Psoas muscle (tissue), 8 donors: ENCODE results near the gene SV2B. TPM values are rescaled to one million over a fixed set of nuclear protein-coding genes. Genes with fewer than 3 reads are reported as not detected.

Source experiments
- ATAC-seq, 4 donors: fragments of 200-7000 bp; cut with Tn5 transposase; one replicate each; pipeline ENCODE4 v1.9.1; 2020; ENCODE audit warnings: moderate library complexity in 3 of 4, mild to moderate bottlenecking in 2 of 4
- DNase-seq, 2 donors: peaks; one replicate each; pipeline ENCODE4 v3.0.0-alpha.2; 2020
- H3K27ac ChIP-seq: fragments of 200-600 bp; one replicate; pipeline ENCODE4 v1.8.0; 2022
- H3K27me3 ChIP-seq, 3 donors: fragments of 200-600 bp in 1 of 3; one replicate each; pipeline versions ENCODE4 v1.6.1 to v1.8.0; 2013 to 2022; ENCODE audit warnings: low read length in 2 of 3, mild to moderate bottlenecking in 2 of 3, moderate library complexity in 1 of 3; ENCODE audit not compliant: insufficient read depth in 3 of 3
- H3K36me3 ChIP-seq, 2 donors: fragments of 200-600 bp in 1 of 2; one replicate each; pipeline versions ENCODE4 v1.6.1 to v1.8.0; 2013 to 2022; ENCODE audit warnings: low read depth in 1 of 2, mild to moderate bottlenecking in 1 of 2, moderate library complexity in 1 of 2; ENCODE audit not compliant: insufficient read depth in 1 of 2
- H3K4me1 ChIP-seq: fragments of 200-600 bp; one replicate; pipeline ENCODE4 v1.8.0; 2022
- H3K4me3 ChIP-seq: fragments of 200-600 bp; one replicate; pipeline ENCODE4 v1.8.0; 2022; ENCODE audit warnings: mild to moderate bottlenecking
- H3K9me3 ChIP-seq: fragments of 200-600 bp; one replicate; pipeline ENCODE4 v1.8.0; 2022
- CTCF ChIP-seq: fragments of 200-600 bp; IDR thresholded peaks from one replicate; pipeline ENCODE4 v1.8.0; 2022; ENCODE audit warnings: antibody characterized with exemption
- WGBS, 3 donors: extraction: QIAGEN DNeasy Blood & Tissue Kit; methylation state at CpG; one replicate each; pipeline versions ENCODE4 v1.1.6 to v1.1.7; 2013; 5-methylcytosine and 5-hydroxymethylcytosine counted together
- intact Hi-C, 2 donors: fragments of 100-400 bp; cut with DNase I; formaldehyde crosslinking; loops; one replicate each; pipeline versions ENCODE4 v1.11.0 to v1.14.2; 2022
- polyA plus RNA-seq, 3 donors: library from polyadenylated mRNA; stranded (reverse); fragments of 200-250 nt; gene quantifications; one replicate each; pipeline ENCODE4 v1.2.3, GENCODE V29; 2013
- total RNA-seq, 4 donors: library from RNA; stranded (reverse); fragmentation: NEBNext Ultra II Directional in 2 of 4; extraction: Animal tissue kit (Norgen Biotek cat#: 25700) in 2 of 4; gene quantifications; one replicate each; pipeline versions ENCODE4 v1.2.1 to v1.2.4, GENCODE V29; 2021 to 2023
- donor health status: healthy with polysubstance abuse.
- donor health status: DM: no; HTN: no; CAD: no; lungs with moderate emphysema.
- donor health status: Bipolar disorder and iron deficiency.
- donor health status: healthy.
- donor health status: DM: yes; HTN: yes; CAD: no.
- donor health status: DM: no; HTN: no; CAD: no.
- donor health status: DM: no; HTN: no; CAD: no.
- donor health status: DM: yes; HTN: yes; CAD: no.

The SV2B gene
- total and polyA plus RNA-seq, 7 donors = 0.25 to 10.1 (median 2.1) TPM

GRCh38 chr15:91219206-91219605 lies 119.1 kb downstream of the SV2B start:
- DNase-seq (no peak), ATAC-seq (no peak)
- no peaks in the 10 kb centered on the region for H3K27me3 ChIP-seq
- no peaks in the 10 kb centered on the region for H3K4me1 ChIP-seq
- no peaks in the 10 kb centered on the region for H3K9me3 ChIP-seq
- no peak for TF ChIP-seq CTCF
- no peaks in the 10 kb centered on the region for H3K36me3 ChIP-seq
- no peak overlapping the region for H3K27ac ChIP-seq
- no peak overlapping the region for H3K4me3 ChIP-seq
- WGBS, 3 donors = 54 to 57% (median 56%) methylated on average over 1 of the region's 1 CpG
- intact Hi-C loops = no loop called here

DNA sequence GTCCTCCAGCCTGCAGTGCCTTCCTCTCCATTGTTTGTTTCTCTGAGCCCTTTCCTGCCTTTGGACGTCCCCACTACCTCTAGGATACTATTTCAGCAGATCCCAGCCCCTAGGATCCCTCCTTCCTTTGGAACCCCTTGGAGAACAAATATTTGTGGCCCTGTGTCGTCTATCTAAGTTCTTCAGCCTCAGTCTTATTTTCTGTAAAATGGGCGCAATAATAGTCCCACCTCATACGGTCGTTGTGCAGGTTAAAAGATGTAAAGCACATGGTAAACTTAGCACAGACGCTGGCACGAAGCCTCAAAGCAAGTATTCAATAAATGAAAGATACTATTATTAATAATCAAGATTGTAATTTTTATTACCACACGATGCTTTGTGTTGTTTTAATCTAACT lies 122.0 kb downstream of the SV2B start:
- TF ChIP-seq CTCF = no peak
- 81 to 85% (median 84%) methylated on average over 8 of the region's 8 CpGs for WGBS, 3 donors
- Histone ChIP-seq H3K27me3 (peaks cover 0 to 3% (median 0%) of the 10 kb centered on the region in 3 donors), H3K36me3 (no peaks in the 10 kb centered on the region), H3K4me1 (no peaks in the 10 kb centered on the region), H3K9me3 (no peaks in the 10 kb centered on the region), H3K27ac (no peak overlapping the region), H3K4me3 (no peak overlapping the region)
- DNase-seq (no peak), ATAC-seq (no peak)
- intact Hi-C loops = loop anchor here in 1 of 2 donors (5.0 kb wide), 1 partner anchor 105 kb away; no protein-coding TSS in a partner anchor

DNA sequence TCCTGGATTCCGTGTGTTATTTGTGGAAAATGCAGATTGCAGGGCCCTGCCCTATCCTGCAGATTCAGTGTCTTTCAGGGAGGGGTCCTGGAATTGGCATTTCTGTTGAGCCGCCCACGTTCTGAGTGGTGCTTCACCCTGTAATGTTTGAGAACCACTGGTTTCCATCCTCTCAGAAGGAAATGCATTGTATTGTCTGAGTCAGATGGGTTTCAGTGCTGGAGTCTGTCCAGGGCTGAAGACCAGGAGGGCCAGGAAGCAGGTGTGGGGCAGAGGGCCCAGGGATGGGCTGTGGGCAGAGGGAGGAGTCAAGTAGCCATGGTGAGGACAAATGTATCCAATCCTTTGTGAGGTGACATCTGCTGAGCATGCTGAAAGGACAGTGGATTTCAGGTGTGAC lies 123.8 kb downstream of the SV2B start:
- H3K36me3 ChIP-seq = no peaks in the 10 kb centered on the region
- no peak for DNase-seq
- peak in 2 of 4 donors; percentile 49 to 57 for ATAC-seq
- no peaks in the 10 kb centered on the region for H3K4me1 ChIP-seq
- peaks cover 0 to 3% (median 0%) of the 10 kb centered on the region in 3 donors for H3K27me3 ChIP-seq
- whole genome bisulfite sequencing, 3 donors = 55 to 60% (median 59%) methylated on average over 3 of the region's 3 CpGs
- no peak for TF ChIP-seq CTCF
- intact Hi-C loops = loop anchor here in 1 of 2 donors (2.0 to 5.0 kb wide), 2 partner anchors 107 to 167 kb away; no protein-coding TSS in a partner anchor
- H3K9me3 ChIP-seq = no peaks in the 10 kb centered on the region
- no peak overlapping the region for H3K4me3 ChIP-seq
- H3K27ac ChIP-seq = no peak overlapping the region

DNA sequence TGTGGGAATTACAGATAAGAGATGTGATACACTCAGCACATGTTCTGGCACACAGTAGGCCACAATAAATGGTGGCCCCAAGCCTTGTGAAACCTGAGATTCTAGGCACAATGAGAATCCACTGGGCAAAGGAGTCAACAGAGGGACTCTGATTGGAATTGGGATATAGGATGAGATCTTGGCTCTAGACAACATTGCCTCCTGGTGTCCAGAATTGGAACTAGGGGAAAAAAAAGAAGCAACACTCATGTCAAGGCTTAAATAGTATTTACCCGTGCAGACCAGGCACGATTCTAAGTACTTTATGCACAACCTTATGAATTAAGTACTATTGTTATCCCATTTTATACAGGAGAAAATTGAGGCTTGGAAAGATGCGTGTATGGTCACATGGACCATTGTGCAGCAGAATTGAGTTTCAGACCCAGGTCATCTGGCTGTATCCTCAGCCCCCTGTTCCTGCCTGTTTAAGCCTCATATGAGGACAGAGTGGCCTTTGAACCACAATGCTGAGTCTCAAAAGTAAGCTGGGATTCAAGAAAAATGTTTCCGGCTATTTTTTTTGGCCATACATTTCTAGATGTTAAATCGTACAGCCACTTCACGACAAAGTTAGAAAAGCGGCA lies 124.8 kb downstream of the SV2B start:
- Histone ChIP-seq H3K9me3 (no peaks in the 10 kb centered on the region), H3K4me1 (no peaks in the 10 kb centered on the region), H3K27me3 (peaks cover 0 to 3% (median 0%) of the 10 kb centered on the region in 3 donors), H3K4me3 (no peak overlapping the region), H3K36me3 (no peaks in the 10 kb centered on the region), H3K27ac (no peak overlapping the region)
- peak; percentile 67 for TF ChIP-seq CTCF
- peak in 3 of 4 donors; percentile 31 to 68 (median 52) for ATAC-seq
- DNase-seq = no peak
- intact Hi-C loops = loop anchor here in 1 of 2 donors (2.0 to 5.0 kb wide), 2 partner anchors 108 to 168 kb away; no protein-coding TSS in a partner anchor
- WGBS, 3 donors = 69 to 76% (median 73%) methylated on average over 7 of the region's 7 CpGs
